Fibroblast of pulmonary artery (primary cell): ENCODE results near the gene SGF29.
"Not testable (repeated sequence)": the region's sequence is repeated elsewhere in the genome, so short reads cannot be mapped to it uniquely, and the experiment has no call there.

ENCODE experiments used
- DNase-seq: peaks from one replicate; pipeline ENCODE4 v3.0.0-alpha.2; 2010; ENCODE audit warnings: low read depth
- H3K4me3 ChIP-seq: replicated peaks from 2 replicates; pipeline ENCODE4 v1.5.1; 2011; ENCODE audit warnings: low read depth, mild to moderate bottlenecking, control low read depth, low read length, moderate library complexity
- TF ChIP-seq, protein P1 (sequence below): IDR thresholded peaks from 2 replicates; pipeline ENCODE4 v1.5.1; 2011; ENCODE audit warnings: mild to moderate bottlenecking, control low read depth, low read length, inconsistent platforms; ENCODE audit errors: missing control alignments

Gene SGF29

DNA sequence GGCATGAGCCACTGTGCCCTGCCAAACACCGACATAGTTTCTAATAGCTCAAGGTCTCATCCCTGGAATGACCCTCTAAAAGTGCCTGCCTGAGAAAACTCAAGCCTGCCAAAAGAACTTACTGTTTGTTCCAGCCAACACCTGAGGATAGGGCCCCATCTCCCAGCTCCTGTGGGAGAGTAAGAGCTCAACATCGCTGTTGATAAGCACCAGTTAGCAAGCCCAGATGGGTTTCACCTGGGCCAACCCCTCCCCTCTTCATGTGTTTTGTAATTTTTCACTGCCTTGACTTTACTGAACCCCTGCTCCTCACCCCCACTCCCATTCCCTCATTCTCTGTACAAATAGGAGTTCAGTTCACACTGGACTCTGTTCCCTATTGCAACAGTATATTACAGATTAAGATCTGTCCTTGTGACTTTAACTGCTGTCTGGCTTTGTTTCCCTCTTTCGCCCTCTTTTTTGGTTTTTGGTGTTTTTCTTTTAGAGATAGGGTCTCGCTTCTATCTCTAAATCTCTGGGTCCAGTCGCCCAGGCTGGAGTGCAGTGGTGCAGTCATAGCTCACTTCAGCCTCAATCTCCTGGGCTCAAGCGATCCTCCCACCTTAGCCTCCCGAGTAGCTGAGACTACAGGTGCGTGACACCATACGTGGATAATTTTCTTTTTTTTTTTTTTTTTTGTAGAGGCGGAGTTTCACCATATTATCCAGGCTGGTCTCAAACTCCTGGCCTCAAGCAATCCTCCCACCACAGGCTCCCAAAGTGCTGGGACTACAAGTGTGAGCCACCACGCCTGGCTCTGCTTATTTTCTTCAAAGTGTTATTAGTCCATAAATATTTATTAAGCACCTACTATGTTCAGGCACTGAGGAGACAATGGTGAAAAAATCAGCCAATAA, 27.3 kb upstream of the SGF29 start:
- TF ChIP-seq, protein P1, sequence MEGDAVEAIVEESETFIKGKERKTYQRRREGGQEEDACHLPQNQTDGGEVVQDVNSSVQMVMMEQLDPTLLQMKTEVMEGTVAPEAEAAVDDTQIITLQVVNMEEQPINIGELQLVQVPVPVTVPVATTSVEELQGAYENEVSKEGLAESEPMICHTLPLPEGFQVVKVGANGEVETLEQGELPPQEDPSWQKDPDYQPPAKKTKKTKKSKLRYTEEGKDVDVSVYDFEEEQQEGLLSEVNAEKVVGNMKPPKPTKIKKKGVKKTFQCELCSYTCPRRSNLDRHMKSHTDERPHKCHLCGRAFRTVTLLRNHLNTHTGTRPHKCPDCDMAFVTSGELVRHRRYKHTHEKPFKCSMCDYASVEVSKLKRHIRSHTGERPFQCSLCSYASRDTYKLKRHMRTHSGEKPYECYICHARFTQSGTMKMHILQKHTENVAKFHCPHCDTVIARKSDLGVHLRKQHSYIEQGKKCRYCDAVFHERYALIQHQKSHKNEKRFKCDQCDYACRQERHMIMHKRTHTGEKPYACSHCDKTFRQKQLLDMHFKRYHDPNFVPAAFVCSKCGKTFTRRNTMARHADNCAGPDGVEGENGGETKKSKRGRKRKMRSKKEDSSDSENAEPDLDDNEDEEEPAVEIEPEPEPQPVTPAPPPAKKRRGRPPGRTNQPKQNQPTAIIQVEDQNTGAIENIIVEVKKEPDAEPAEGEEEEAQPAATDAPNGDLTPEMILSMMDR = no peak
- DNase-seq = no peak
- H3K4me3 ChIP-seq = no peak overlapping the region

DNA sequence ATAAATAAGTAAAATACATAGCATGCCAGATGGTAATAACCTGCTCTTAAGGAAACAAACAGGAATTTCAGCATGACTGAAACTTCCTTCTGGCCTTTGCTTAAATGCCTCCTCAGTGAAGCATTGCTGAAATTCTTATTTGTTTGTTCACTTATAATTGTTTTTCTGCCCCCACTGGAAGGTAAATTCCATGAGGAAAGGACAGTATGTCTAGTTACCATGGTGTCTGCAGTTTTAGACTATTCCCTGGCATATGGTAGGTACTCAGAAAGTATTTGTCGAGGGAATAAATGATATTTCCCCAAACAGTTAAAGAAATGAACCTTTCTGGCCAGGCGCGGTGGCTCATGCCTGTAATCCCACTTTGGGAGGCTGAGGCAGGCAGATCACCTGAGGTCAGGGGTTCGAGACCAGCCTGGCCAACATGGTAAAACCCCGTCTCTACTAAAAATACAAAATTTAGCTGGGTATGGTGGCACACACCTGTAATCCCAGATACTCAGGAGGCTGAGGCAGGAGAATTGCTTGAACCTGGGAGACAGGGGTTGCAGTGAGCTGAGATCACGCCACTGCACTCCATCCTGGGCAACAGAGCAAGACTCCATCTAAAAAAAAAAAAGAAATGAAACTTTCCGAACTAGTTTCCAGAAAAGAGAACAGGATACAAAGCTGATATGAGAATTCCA, 26.5 kb upstream of the SGF29 start:
- DNase-seq, H3K4me3 ChIP-seq: not testable (repeated sequence)

DNA sequence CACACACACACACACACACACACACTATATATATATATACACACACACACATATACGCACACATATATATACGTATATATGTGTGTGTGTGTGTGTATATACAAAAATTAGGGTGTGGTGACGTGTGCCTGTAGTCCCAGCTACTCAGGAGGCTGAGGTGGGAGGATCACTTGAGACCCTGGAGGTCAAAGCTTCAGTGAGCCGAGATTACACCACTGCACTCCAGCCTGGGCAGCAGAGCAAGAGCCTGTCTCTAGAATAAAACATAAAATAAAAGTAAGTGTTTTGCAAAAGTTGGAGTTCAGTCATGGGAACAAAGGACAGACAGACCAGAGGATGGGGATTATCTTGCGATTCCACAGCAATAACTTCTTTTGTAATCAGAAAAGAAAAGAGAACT, 25.7 kb upstream of the SGF29 start:
- DNase-seq = no peak
- no peak overlapping the region for H3K4me3 ChIP-seq
- TF ChIP-seq, protein P1 = no peak

DNA sequence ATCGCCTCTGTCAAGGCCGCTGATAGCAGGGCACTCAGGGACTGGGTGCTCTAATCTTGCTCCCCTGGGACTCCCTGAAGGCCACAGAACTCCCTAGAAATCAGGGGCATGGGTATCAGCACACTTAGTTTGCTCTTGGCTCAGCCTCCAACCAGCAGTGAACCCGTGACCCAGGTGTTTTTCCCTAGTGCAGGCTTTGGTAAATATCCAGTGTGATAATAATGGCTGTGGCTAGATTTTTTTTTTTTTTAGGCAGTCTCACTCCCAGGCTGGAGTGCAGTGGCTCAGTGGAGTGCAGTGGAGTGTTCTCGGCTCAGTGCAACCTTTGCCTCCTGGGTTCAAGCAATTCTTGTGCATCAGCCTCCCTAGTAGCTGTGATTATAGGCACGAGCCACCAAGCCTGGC, 25.3 kb upstream of the SGF29 start:
- DNase-seq = no peak
- no peak overlapping the region for H3K4me3 ChIP-seq
- TF ChIP-seq, protein P1 = no peak

DNA sequence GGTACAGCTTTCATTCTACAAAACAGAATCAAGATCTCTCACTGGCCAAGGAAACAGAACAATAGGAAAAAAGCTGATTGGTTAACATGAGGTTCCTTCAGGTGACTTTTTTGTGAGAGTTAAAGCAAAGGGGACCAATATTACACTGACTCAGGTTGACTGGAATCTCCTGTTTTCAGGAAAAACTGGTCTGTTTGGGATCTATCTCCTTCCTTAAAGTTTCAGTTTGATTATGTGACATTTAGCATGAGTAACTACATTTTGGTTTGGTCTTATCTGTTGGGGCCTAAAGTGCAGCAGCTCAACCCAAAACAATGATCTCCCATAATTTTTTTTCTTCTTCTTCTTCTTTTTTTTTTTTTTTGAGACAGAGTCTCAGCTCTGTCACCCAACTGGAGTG, 24.6 kb upstream of the SGF29 start:
- no peak overlapping the region for H3K4me3 ChIP-seq
- TF ChIP-seq, protein P1 = no peak
- DNase-seq = no peak

DNA sequence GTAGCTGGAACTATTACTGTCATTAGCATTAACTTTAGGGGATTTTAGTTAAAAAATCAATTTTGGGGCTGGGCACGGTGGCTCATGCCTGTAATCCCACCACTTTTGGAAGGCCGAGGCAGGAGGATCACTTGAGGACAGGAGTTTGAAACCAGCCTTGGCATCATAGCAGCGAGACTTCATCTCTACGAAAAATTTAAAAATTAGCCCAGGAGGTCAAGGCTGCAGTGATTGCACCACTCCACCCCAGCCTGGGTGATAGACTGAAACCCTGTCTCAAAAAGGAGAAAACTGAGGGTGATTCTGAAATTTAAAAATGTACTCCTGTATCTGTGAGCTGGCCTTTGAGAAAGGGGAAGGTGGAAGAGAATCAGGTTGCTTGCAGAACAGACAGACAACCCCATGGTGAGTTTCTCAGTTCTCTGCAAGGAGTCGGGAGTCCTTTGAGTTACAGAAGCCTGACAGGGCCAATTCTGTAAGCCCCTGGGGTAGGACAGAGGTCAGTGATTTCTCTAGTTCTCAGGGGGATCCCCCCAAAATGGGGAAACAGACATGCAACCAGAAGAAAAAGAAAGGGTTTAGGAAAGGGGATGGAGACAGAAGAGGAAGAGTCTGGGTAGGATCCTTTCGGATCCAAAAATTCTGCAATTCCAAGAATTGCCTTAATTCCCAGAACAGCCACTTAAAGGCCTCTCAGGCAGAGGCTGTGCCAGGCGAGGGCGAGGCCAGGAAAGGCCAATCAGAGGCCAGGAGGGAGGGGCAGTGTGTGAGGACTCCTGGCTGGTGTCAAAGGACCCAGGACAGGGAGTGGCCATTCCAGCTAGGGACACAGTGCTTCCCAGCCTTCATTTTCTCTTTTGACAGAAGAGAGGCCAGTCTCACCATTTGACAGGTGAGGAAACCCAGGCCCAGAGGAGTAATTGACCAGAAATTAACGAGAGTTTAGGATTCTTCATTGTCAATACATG, 21.7 kb upstream of the SGF29 start:
- DNase-seq = no peak
- TF ChIP-seq, protein P1 = no peak
- no peak overlapping the region for H3K4me3 ChIP-seq
